Vagina (tissue), 2 donors: ENCODE results near the gene OPN4. TPM values are rescaled to one million over a fixed set of nuclear protein-coding genes. Genes with fewer than 3 reads are reported as not detected.

Experiments
- DNase-seq, 2 donors: peaks; one replicate each; pipeline ENCODE4 v3.0.0-alpha.2; 2017; ENCODE audit errors: extremely low spot score in 2 of 2
- H3K27ac ChIP-seq: fragments of 200-600 bp; sonication (generic); one replicate; pipeline ENCODE4 v1.5.1; 2019
- H3K27me3 ChIP-seq: fragments of 200-600 bp; sonication (generic); one replicate; pipeline ENCODE4 v1.5.1; 2019
- H3K36me3 ChIP-seq, 2 donors: fragments of 200-600 bp; sonication (generic); one replicate each; pipeline ENCODE4 v1.5.1; 2017 to 2019
- H3K4me1 ChIP-seq: fragments of 200-600 bp; sonication (generic); one replicate; pipeline ENCODE4 v1.5.1; 2019
- H3K4me3 ChIP-seq, 2 donors: fragments of 200-600 bp; sonication (generic); 1 replicate in 1 of 2; 2 replicates in 1 of 2; pipeline ENCODE4 v1.5.1; 2016 to 2019
- H3K9me3 ChIP-seq: fragments of 200-600 bp; sonication (generic); one replicate; pipeline ENCODE4 v1.5.1; 2019
- CTCF ChIP-seq, 3 experiments: fragments of 450-650 bp in 2 of 3; fragments of 200-600 bp in 1 of 3; sonication (generic) in 1 of 3; IDR thresholded peaks; one replicate each; pipeline ENCODE4 v1.5.1; 2017 to 2019; ENCODE audit warnings: antibody characterized with exemption in 3 of 3, mild to moderate bottlenecking in 2 of 3, moderate library complexity in 2 of 3
- POLR2A ChIP-seq, 2 donors: fragments of 450-650 bp; IDR thresholded peaks; one replicate each; pipeline ENCODE4 v1.6.1; 2017; ENCODE audit warnings: antibody characterized with exemption in 2 of 2, mild to moderate bottlenecking in 2 of 2, moderate library complexity in 2 of 2
- POLR2AphosphoS5 ChIP-seq, 2 donors: sonication (generic); formaldehyde crosslinking; IDR thresholded peaks; one replicate each; pipeline ENCODE4 v1.9.0; 2017; ENCODE audit warnings: antibody characterized with exemption in 2 of 2, mild to moderate bottlenecking in 2 of 2, low read depth in 1 of 2; ENCODE audit not compliant: insufficient read depth in 1 of 2
- intact Hi-C: fragments of 100-400 bp; cut with DNase I; formaldehyde crosslinking; loops from one replicate; pipeline ENCODE4 v1.15.1; 2023
- total RNA-seq: library from RNA; depleted of rRNA; stranded (reverse); fragments of >200 nt; gene quantifications from one replicate; pipeline ENCODE4 v1.2.3, GENCODE V29; 2016

Gene OPN4
- total RNA-seq, 1 donor from 2014 or later = not detected

GRCh38 chr10:86653987-86654386 is 360 bp upstream of the OPN4 start:
- Histone ChIP-seq H3K27ac (no peak overlapping the region), H3K27me3 (no peaks in the 10 kb centered on the region), H3K9me3 (no peaks in the 10 kb centered on the region), H3K36me3 (no peaks in the 10 kb centered on the region), H3K4me1 (peaks cover 13% of the 10 kb centered on the region), H3K4me3 (no peak overlapping the region)
- intact Hi-C loops = no loop called here
- DNase-seq = no peak
- no peak for TF ChIP-seq CTCF (IDR thresholded peaks at IDR 0.05)

GRCh38 chr10:86655173-86655540 is 810 bp downstream of the OPN4 start:
- intact Hi-C loops = no loop called here
- DNase-seq = no peak
- H3K27ac ChIP-seq = no peak overlapping the region
- H3K36me3 ChIP-seq = no peaks in the 10 kb centered on the region
- peaks cover 2% of the 10 kb centered on the region for H3K4me1 ChIP-seq
- H3K9me3 ChIP-seq = no peaks in the 10 kb centered on the region
- no peak for TF ChIP-seq CTCF (IDR thresholded peaks at IDR 0.05)
- no peak for TF ChIP-seq POLR2A (IDR thresholded peaks at IDR 0.05)
- no peak for TF ChIP-seq POLR2AphosphoS5 (IDR thresholded peaks at IDR 0.05; ENCODE audit: insufficient read depth in 1 of 2, low read depth in 1 of 2)
- H3K27me3 ChIP-seq = no peaks in the 10 kb centered on the region
- no peak overlapping the region for H3K4me3 ChIP-seq

GRCh38 chr10:86655596-86655995 is 1.2 kb downstream of the OPN4 start:
- Histone ChIP-seq H3K36me3 (no peaks in the 10 kb centered on the region), H3K4me1 (no peaks in the 10 kb centered on the region), H3K27ac (no peak overlapping the region), H3K27me3 (no peaks in the 10 kb centered on the region), H3K4me3 (no peak overlapping the region), H3K9me3 (no peaks in the 10 kb centered on the region)
- intact Hi-C loops = no loop called here
- no peak for DNase-seq
- TF ChIP-seq POLR2AphosphoS5 (IDR thresholded peaks at IDR 0.05; ENCODE audit: insufficient read depth in 1 of 2, low read depth in 1 of 2) = no peak
- TF ChIP-seq CTCF (IDR thresholded peaks at IDR 0.05) = no peak
- no peak for TF ChIP-seq POLR2A (IDR thresholded peaks at IDR 0.05)

- H3K9me3 ChIP-seq = no peaks in the 10 kb centered on the region
- no peaks in the 10 kb centered on the region for H3K4me1 ChIP-seq
- intact Hi-C loops = no loop called here
- H3K27me3 ChIP-seq = no peaks in the 10 kb centered on the region
- H3K36me3 ChIP-seq = no peaks in the 10 kb centered on the region
- TF ChIP-seq POLR2A (IDR thresholded peaks at IDR 0.05) = no peak
- no peak for TF ChIP-seq CTCF (IDR thresholded peaks at IDR 0.05)
- TF ChIP-seq POLR2AphosphoS5 (IDR thresholded peaks at IDR 0.05; ENCODE audit: insufficient read depth in 1 of 2, low read depth in 1 of 2) = no peak
- DNase-seq = no peak
- H3K4me3 ChIP-seq = no peak overlapping the region
- no peak overlapping the region for H3K27ac ChIP-seq
Observed at GRCh38 chr10:86657011-86657395, 2.7 kb downstream of the OPN4 start.

- H3K36me3 ChIP-seq = no peaks in the 10 kb centered on the region
- no peak overlapping the region for H3K4me3 ChIP-seq
- H3K4me1 ChIP-seq = no peaks in the 10 kb centered on the region
- intact Hi-C loops = no loop called here
- no peaks in the 10 kb centered on the region for H3K9me3 ChIP-seq
- no peak overlapping the region for H3K27ac ChIP-seq
- DNase-seq = no peak
- H3K27me3 ChIP-seq = no peaks in the 10 kb centered on the region
- no peak for TF ChIP-seq POLR2A (IDR thresholded peaks at IDR 0.05)
Observed at GRCh38 chr10:86657396-86658011, 3.2 kb downstream of the OPN4 start.
